Measurements from ENCODE around the gene MTARC1. TPM values are rescaled to one million over a fixed set of nuclear protein-coding genes. Genes with fewer than 3 reads are reported as not detected.

Gene MTARC1
- total RNA-seq, 4 donors from 2014 or later, result 10.0 to 28.8 (median 16.6) TPM

DNA sequence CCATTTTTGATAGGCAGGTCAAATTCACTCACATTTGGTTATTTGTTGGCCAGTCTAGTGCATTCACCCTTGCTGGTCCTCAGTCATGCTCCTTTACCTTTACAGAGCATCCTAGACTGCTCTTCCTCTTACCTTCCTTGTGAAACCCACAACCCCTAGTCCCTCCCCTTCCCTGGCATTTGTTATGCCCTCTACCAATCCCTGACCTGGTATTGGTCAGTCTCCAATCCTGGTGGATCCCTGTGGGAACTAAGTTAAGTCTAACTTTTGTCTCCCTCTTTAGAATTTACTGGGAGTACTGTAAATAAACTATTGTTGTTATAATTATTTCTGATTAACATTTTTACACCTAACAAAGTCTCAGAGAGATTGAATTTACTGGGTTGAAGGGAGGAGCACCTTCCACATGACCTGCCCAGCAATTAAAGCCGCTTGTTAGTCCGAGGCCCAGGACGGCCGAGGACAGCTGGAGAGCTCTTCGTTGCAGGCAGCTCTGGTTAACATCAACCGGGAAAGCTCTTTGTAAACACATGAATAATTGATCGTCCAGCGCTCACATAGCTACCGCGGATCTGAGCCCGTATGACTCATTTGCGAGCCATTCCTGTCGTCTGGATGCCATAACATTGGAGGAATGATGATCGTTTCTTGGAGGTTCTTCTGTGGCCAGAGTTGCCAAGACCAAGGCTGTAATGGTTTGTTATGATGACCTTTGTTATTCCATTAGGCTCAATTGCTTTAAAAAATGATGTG is 31.9 kb downstream of the MTARC1 start:
- intact Hi-C loops (cut with DNase I; ENCODE audit: low total_unique reads), result loop anchor here (10.0 kb wide), 2 partner anchors 216 to 616 kb away; no protein-coding TSS in a partner anchor
- Histone ChIP-seq H3K4me3 (no peak overlapping the region), H3K9me3 (no peaks in the 10 kb centered on the region), H3K36me3 (no peaks in the 10 kb centered on the region), H3K27ac (peak overlapping the region; percentile 75 to 90 (median 80)), H3K27me3 (no peaks in the 10 kb centered on the region), H3K4me1 (peaks cover 0 to 10% (median 6%) of the 10 kb centered on the region in 4 donors)
- TF ChIP-seq POLR2AphosphoS5 (IDR thresholded peaks at IDR 0.05) (peak; percentile 93 to 96 (median 94)), EP300 (IDR thresholded peaks at IDR 0.05; ENCODE audit: low read depth) (peak; percentile 85), POLR2A (IDR thresholded peaks at IDR 0.05) (no peak)
- TF ChIP-seq, protein P1, sequence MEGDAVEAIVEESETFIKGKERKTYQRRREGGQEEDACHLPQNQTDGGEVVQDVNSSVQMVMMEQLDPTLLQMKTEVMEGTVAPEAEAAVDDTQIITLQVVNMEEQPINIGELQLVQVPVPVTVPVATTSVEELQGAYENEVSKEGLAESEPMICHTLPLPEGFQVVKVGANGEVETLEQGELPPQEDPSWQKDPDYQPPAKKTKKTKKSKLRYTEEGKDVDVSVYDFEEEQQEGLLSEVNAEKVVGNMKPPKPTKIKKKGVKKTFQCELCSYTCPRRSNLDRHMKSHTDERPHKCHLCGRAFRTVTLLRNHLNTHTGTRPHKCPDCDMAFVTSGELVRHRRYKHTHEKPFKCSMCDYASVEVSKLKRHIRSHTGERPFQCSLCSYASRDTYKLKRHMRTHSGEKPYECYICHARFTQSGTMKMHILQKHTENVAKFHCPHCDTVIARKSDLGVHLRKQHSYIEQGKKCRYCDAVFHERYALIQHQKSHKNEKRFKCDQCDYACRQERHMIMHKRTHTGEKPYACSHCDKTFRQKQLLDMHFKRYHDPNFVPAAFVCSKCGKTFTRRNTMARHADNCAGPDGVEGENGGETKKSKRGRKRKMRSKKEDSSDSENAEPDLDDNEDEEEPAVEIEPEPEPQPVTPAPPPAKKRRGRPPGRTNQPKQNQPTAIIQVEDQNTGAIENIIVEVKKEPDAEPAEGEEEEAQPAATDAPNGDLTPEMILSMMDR (IDR thresholded peaks at IDR 0.05), result no peak
- 33 to 72% methylated on average over 1 to 14 of the region's 14 CpGs for WGBS, 2 donors (ENCODE audit: low coverage in 1 of 2)
- in situ Hi-C loops (cut with MboI; ENCODE audit: low pct_ligation_motif_present in 1 of 4, low pct_unique_long_range_greater_than_20kb in 1 of 4, low sequenced_read_pairs in 3 of 4), result loop anchor here in 2 of 4 donors (25.0 kb wide), 2 partner anchors 619 to 919 kb away; partner anchors contain the start of gene DUSP10 (in 1 of the 2)
- peak; percentile 49 for DNase-seq

DNA sequence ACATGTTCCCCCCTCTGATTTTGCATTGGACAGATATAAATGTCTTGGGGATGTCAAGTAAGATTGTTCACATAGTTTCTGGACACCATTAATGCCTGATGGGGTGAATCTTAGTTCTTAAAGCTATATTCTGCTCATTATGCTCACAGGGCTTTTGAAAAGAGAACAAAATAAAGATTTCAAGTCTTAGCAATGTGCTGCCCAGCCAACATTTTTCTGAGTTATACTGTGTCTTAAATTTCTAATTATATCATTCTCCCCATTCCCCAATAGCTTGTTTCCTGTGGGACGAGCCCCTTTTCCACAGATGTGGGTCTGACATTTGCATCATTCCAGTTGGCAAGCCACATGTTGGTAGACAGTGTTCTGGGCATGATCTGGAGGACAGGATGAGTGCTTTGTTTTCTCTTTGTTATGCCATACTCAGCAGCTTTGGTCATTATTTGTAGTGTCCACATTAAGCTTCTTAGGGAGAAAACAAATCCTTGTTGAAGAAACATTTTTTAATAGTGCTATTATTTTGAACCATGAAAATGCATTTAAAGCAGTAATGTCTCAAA is 32.8 kb downstream of the MTARC1 start:
- Histone ChIP-seq H3K27me3 (no peaks in the 10 kb centered on the region), H3K4me3 (no peak overlapping the region), H3K9me3 (no peaks in the 10 kb centered on the region), H3K27ac (peak overlapping the region; percentile 63 to 90 (median 80)), H3K36me3 (no peaks in the 10 kb centered on the region), H3K4me1 (peaks cover 0 to 14% (median 6%) of the 10 kb centered on the region in 4 donors)
- WGBS, 2 donors (ENCODE audit: low coverage in 1 of 2), result 43% methylated on average over 1 of the region's 1 CpG; no CpG with 5 or more reads in 1 of the 2 donors
- TF ChIP-seq POLR2A (IDR thresholded peaks at IDR 0.05) (no peak), POLR2AphosphoS5 (IDR thresholded peaks at IDR 0.05) (peak; percentile 18 to 60 (median 50))
- DNase-seq, result no peak
- in situ Hi-C loops (cut with MboI; ENCODE audit: low pct_ligation_motif_present in 1 of 4, low pct_unique_long_range_greater_than_20kb in 1 of 4, low sequenced_read_pairs in 3 of 4), result loop anchor here in 2 of 4 donors (25.0 kb wide), 2 partner anchors 618 to 918 kb away; partner anchors contain the start of gene DUSP10 (in 1 of the 2)
- intact Hi-C loops (cut with DNase I; ENCODE audit: low total_unique reads), result loop anchor here (10.0 kb wide), 2 partner anchors 215 to 615 kb away; no protein-coding TSS in a partner anchor

DNA sequence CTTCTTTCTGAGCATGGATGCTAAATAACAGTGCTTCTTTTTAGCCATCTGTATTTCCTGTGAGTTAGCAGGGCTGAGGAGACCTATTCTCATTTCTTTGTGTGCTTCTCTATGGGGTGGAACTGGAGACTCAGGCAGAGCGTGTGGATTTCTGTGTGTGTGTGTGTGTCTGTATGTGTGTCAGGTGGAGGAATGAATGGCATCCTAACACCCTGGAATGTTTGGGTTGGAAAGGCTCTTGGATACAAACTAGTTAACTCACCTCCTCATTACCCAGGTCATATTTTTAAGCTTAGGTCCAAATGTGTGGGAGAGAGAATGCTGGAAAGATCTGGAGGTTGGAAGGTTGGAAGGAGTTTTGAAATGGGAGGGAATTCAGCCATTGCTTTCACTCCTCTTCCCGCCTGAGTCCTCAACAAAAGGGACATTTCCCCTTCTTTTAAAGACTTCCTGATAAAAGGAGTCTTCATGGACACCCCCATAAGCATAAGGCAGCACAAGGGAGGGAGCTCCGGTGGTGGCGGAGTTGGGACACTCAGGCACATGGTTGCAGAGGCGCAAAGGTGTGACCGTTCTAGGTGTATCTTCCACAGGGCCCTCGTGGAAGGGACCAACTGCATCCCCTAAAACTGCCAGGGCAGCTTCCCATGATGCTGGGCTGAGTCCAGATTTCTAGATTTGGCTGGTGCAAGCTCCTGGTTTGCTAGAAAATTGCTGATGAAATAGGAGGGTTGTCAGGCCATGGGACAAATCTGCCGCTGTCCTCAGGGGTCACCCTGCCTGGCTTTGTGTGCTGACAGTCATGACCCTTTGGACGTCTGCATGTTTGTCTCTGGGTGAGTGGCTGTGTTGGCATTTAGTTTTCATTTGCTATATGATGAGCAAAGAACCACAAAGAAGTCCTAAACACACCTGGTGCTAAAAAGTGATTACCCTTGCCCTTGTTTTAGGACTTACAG is 37.6 kb downstream of the MTARC1 start:
- no peak for DNase-seq
- in situ Hi-C loops (cut with MboI; ENCODE audit: low pct_ligation_motif_present in 1 of 4, low pct_unique_long_range_greater_than_20kb in 1 of 4, low sequenced_read_pairs in 3 of 4) (loop anchor here in 2 of 4 donors (25.0 kb wide), 2 partner anchors 613 to 913 kb away; partner anchors contain the start of gene DUSP10 (in 1 of the 2)), intact Hi-C loops (cut with DNase I; ENCODE audit: low total_unique reads) (no loop called here)
- Histone ChIP-seq H3K4me3 (no peak overlapping the region), H3K27ac (peak overlapping the region in 3 of 4 donors; percentile 8 to 30 (median 30)), H3K36me3 (no peaks in the 10 kb centered on the region), H3K4me1 (peaks cover 0 to 25% (median 8%) of the 10 kb centered on the region in 4 donors), H3K27me3 (no peaks in the 10 kb centered on the region), H3K9me3 (no peaks in the 10 kb centered on the region)
- 84 to 87% methylated on average over 6 to 9 of the region's 9 CpGs for WGBS, 2 donors (ENCODE audit: low coverage in 1 of 2)
- TF ChIP-seq POLR2A (IDR thresholded peaks at IDR 0.05) (no peak), POLR2AphosphoS5 (IDR thresholded peaks at IDR 0.05) (no peak), EP300 (IDR thresholded peaks at IDR 0.05; ENCODE audit: low read depth) (no peak)
- TF ChIP-seq, protein P1 (IDR thresholded peaks at IDR 0.05), result no peak

DNA sequence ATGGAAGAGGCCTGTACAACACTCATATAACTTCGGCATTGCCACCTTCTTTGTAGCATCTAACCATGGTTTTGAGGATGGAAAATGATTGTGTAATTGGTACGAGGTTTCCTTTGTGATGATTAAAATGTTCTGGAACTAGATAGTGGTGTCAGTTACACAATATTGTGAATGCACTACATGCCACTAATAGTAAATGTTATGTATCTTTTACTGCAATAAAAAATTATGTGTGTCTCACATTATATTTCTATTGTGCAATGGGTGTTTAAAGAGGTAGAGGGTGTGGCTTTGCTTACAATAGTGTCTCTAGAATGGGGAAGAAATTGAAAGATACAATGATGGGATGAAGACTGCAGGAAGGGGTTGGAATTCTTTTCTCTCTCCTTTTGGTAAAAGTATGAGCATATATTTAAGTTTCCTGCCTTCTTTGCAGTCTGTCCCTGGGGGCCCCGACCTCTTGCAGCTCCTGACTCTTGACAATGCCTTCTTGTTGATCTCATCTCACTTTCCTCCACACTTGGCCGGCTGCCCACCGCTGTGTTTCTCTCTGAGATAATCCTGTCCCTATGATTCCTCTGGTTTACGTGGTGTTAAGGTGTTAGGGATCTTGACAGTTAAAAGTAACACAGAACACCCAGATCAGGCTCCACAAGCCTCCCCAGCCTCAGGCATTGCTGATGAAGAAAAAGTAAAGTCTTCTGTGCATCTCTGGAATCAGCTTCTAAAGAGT is 39.3 kb downstream of the MTARC1 start:
- TF ChIP-seq EP300 (IDR thresholded peaks at IDR 0.05; ENCODE audit: low read depth), result no peak
- no peaks in the 10 kb centered on the region for H3K36me3 ChIP-seq
- H3K27ac ChIP-seq, result no peak overlapping the region
- 50 to 54% methylated on average over 4 to 6 of the region's 6 CpGs for WGBS, 2 donors (ENCODE audit: low coverage in 1 of 2)
- intact Hi-C loops (cut with DNase I; ENCODE audit: low total_unique reads) (no loop called here), in situ Hi-C loops (cut with MboI; ENCODE audit: low pct_ligation_motif_present in 1 of 4, low pct_unique_long_range_greater_than_20kb in 1 of 4, low sequenced_read_pairs in 3 of 4) (no loop called here)
- peaks cover 0 to 25% (median 8%) of the 10 kb centered on the region in 4 donors for H3K4me1 ChIP-seq
- no peaks in the 10 kb centered on the region for H3K9me3 ChIP-seq
- H3K27me3 ChIP-seq, result no peaks in the 10 kb centered on the region
- no peak for DNase-seq
- no peak overlapping the region for H3K4me3 ChIP-seq
